Right kidney (tissue), 9 donors: ENCODE results near the gene UGT3A1.
"Not testable (repeated sequence)": the region's sequence is repeated elsewhere in the genome, so short reads cannot be mapped to it uniquely, and the experiment has no call there.

ENCODE experiments used
- DNase-seq: peaks from one replicate; pipeline ENCODE4 v3.0.0-alpha.2; 2016
- long read RNA-seq, 8 donors: transcript quantifications; one replicate each; lab custom pipeline, GENCODE V29; 2026

Gene UGT3A1, protein sequence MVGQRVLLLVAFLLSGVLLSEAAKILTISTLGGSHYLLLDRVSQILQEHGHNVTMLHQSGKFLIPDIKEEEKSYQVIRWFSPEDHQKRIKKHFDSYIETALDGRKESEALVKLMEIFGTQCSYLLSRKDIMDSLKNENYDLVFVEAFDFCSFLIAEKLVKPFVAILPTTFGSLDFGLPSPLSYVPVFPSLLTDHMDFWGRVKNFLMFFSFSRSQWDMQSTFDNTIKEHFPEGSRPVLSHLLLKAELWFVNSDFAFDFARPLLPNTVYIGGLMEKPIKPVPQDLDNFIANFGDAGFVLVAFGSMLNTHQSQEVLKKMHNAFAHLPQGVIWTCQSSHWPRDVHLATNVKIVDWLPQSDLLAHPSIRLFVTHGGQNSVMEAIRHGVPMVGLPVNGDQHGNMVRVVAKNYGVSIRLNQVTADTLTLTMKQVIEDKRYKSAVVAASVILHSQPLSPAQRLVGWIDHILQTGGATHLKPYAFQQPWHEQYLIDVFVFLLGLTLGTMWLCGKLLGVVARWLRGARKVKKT
- long read RNA-seq, donor 1, full-length matches to known transcripts: 7 of 34 reads
- long read RNA-seq, donor 1, partial matches to known transcripts: 27 of 34 reads
- long read RNA-seq, donor 1, other reads (novel, unspliced or antisense): 0 of 34 reads
- long read RNA-seq, donor 2, full-length matches to known transcripts: 8 of 29 reads
- long read RNA-seq, donor 2, partial matches to known transcripts: 21 of 29 reads
- long read RNA-seq, donor 2, other reads (novel, unspliced or antisense): 0 of 29 reads
- long read RNA-seq, donor 3, full-length matches to known transcripts: 9 of 20 reads
- long read RNA-seq, donor 3, partial matches to known transcripts: 11 of 20 reads
- long read RNA-seq, donor 3, other reads (novel, unspliced or antisense): 0 of 20 reads
- long read RNA-seq, donor 4, full-length matches to known transcripts: 8 of 23 reads
- long read RNA-seq, donor 4, partial matches to known transcripts: 15 of 23 reads
- long read RNA-seq, donor 4, other reads (novel, unspliced or antisense): 0 of 23 reads
- long read RNA-seq, donor 5, full-length matches to known transcripts: 24 of 44 reads
- long read RNA-seq, donor 5, partial matches to known transcripts: 20 of 44 reads
- long read RNA-seq, donor 5, other reads (novel, unspliced or antisense): 0 of 44 reads
- long read RNA-seq, donor 6, full-length matches to known transcripts: 14 of 52 reads
- long read RNA-seq, donor 6, partial matches to known transcripts: 38 of 52 reads
- long read RNA-seq, donor 6, other reads (novel, unspliced or antisense): 0 of 52 reads
- long read RNA-seq, donor 7, full-length matches to known transcripts: 17 of 86 reads
- long read RNA-seq, donor 7, partial matches to known transcripts: 69 of 86 reads
- long read RNA-seq, donor 7, other reads (novel, unspliced or antisense): 0 of 86 reads
- long read RNA-seq, donor 8, full-length matches to known transcripts: 15 of 38 reads
- long read RNA-seq, donor 8, partial matches to known transcripts: 23 of 38 reads
- long read RNA-seq, donor 8, other reads (novel, unspliced or antisense): 0 of 38 reads

DNA sequence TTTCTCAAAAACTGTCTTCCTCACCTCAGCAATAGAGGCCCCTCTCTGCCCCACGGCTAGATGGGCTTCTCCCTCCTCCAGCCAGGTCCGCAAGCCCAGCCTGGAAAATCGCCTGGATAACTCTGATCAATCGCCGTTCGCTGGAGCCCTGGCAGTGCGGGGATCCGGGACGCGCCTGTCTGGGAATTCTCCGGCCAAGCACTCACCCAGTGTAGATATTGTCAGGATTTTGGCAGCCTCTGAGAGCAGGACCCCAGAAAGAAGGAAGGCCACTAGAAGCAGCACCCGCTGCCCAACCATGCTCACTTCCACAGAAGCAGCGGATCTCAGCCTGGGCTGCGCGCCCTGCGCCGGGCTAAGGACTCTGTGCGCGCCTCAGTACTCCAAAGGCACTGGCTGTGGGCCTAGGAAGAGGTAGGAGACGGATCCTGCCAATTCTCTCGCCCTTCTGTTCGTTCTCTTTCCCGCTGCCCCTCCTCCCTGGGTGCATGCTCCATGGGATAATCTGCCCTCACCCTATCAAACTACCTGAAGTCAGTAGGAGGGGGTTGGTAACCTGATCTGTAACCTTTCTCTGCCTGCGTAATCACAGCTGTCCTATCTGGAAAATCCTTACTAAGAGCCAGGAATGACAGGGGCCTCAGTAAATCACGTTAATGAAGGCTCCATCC is at the start of gene UGT3A1:
Gene UGT3A1 (minus strand): TSS at position 450 of the 671 bp plus-strand sequence. CDS start 150 bp downstream, at position 300.
- peak; percentile 72 for DNase-seq

DNA sequence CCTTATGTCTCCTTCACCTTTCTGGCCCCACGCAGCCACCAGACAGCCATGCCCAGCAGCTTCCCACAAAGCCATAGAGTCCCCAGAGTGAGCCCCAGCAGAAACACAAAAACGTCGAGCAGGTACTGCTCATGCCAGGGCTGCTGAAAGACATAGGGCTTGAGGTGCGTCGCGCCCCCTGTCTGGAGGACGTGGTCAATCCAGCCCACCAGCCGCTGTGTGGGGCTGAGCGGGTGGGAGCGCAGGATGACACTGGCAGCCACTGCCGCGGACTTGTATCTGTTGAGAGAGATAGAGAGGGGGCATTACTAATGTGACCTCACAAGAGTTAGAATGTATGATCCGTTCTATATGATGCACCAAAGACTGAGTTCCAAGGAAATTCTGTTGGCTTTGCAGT is 44.5 kb upstream of the UGT3A1 start:
- no peak for DNase-seq

DNA sequence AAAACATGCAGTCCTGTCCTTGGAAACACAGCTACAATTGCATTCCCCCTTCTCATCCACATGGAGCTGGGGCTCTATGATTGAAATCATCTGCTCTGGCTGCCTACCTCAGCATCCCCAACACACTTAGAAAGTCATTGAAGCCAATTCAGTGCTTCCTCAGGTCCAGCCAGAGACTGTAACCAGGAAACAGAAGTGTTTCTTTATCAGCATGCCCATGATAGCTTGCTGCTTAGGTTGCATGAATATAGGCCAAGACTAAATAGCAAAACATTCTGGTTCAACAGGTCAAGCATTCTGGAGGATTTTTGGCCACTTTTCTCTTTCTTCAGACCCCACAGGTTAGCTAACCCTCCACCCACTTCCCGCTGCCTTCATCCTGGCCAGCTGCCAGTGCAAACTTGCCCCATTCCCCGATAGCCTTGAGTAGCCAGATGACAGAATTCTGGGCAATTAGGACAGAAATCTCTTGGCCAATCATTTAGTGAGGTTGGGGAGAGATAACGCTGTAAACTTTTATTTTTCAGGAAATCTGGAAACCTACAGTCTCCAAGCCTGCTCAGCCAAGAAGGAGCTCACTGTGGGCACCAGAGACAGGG is 43.4 kb upstream of the UGT3A1 start:
- not testable (repeated sequence) for DNase-seq

DNA sequence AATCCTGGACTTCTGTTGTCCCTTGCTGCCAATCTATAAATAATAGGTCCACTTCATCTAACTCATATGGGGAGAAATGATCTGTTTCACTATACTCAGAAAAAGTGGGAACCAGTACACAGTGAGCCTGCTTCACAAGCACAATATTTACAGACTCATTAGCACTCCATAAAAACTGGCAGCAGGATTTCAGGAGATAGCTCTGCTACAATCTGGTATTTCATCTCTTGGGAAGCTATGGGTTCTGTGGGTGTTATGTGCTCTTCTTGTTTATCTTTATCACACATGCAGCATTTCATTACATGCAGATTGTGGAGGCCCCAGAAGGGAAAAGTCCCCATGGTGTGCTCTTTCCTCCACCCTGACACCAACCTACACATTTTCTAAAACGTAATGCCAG is 42.3 kb upstream of the UGT3A1 start:
- no peak for DNase-seq

DNA sequence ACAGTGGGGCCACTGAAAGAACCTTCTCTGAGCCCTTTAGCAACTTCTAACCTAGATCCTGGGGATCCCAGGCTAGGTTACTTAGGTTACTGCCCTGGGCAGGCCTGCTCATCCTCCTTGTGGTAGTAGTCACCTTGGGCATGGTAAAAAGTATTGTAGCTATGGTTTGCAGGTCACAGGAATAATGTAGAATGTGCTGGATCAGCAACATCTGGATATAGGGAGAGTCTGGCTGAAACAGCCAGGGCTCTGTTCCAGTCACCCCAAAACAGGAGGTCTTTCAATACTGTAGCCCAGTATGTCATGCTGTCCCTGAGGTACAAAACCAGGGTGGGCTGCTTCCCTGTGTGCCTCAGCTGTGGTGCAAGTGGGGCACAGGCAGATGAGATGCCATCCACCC is 41.9 kb upstream of the UGT3A1 start:
- DNase-seq: no peak

DNA sequence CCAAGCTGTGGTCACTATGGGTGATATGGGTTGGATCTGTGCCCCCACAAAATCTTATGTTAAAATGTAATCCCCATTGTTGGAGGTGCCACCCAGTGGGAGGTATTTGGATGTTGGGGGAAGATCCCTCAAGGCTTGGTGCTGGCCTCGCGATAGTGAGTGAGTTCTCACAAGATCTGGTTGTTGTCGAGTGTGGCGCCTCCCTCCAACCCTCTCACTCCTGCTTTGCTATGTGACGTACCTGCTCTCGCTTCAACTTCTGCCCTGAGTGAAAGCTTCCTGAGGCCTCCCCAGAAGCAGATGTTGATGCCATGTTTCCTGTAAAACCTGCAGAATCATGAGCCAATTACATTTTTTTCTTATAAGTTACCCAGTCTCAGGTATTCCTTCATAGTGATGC is 40.0 kb upstream of the UGT3A1 start:
- DNase-seq: no peak

DNA sequence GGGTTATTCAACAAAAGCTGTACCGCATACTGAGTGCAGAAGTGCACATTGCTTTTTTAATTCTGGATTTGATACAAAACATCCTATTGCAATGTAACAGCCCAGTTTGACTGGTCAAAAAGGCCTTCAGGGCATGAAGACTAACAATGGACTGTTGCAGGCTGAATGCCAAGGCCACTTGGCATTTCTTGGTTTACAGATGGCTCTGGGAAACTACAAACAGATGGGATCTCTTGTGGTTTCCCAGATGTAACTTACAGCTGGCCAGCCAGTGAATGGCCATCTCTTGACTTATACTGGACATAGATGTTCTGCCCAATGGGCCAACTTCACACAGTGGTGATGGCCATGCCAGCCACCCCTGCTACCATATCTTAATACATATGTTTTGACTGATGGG is 38.7 kb upstream of the UGT3A1 start:
- DNase-seq: no peak

DNA sequence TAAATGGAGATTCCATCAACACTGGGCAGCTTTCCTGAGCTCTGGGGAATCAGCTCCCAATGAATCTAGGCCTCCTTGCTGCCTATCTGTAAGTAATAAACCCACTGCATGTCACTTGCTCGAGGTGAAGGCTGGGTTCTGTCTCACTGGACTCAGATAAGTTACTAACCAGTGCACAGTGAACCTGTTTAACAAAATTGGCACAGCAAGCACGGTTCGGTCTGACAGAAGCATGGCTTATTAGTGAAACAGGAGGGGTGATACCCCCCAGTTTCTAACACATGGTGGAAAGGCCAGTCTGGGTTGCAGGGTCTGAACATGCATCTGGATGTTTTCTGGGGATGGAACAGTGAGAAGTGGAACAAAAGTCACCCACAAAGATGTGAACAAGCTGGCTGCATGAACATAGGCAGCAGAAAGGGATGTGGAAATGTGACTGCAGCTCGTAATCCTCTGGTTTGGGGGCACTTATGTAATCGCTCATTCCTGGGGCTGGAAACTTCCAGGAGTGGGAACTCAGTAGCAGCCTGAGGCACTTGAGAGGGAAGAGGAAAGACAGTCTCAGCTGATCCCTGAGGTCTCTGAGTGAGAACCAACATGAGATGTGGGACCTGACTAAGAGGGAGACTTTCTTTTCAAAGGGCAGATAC is 37.8 kb upstream of the UGT3A1 start:
- DNase-seq: no peak

DNA sequence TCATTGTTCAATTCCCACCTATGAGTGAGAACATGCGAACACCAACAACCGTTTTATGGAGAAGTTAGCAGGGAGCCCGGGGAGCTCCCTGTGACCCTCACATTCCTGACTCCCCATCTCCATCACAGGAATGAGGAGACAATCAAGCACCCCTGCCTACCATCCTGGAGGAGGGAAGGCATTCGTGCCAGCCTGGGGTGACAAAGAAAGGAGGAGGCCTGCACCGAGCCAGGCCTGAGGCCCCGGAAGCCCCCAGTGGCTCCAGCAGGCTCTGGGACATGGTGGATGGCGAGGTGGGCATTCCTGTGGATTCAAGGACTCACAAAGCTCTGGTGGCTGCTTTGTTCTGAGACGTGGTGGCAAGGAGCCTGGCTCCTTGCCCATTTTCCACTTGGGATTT is 36.5 kb upstream of the UGT3A1 start:
- DNase-seq: no peak

DNA sequence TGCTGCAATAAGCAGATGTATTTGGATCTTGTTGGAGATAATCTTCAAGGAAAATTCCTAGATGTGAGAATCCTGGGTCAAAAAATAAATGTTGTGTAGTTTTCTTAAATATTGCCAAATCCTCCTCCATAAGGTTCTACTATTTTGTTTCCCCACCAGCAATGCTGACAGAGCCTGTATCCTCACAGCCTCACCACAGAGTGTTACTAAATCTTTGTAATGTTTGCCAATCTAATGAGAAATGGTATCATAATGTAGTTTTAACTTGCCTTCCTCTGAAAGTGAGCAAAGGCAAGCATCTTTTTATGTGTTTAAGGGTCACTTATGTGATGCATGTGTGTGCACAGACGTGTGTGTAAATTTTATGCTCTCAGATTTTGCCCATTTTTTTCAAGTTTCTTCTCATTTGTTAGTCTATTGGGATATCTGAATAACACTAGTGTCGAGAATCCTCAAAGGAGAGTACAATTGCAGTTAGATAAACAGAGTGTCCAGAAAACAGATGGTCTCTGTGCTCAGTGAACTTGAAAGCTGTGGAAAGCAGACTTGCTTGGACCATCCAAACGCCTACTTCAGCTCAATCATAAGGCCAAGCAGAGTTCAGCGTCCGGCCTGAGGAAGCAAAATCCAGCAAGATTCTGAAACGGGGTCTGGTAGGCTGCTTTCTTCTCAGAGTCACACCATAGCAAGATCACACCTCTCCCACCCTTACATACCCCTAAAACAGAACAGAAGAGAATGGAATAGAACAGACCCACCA is 35.7 kb upstream of the UGT3A1 start:
- DNase-seq: no peak

DNA sequence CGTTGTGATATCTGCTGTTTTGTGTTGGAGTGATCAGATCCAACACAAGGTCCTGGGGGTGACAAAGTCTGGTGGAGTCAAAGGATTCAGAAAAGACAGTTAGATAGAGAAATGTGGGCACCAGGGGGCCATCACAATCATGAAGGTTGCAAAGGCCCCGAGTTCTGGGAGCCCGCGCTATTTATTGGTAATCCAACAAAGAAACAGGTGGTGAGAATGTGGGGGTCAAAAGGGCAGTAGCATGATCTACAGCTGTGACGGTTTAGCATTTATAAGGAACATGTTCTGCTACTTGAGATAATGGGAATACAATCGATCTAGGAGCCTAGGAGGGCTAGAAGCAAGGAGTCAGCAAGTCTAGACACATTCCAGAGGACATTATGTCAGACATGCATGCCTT is 31.1 kb upstream of the UGT3A1 start:
- DNase-seq: not testable (repeated sequence)

DNA sequence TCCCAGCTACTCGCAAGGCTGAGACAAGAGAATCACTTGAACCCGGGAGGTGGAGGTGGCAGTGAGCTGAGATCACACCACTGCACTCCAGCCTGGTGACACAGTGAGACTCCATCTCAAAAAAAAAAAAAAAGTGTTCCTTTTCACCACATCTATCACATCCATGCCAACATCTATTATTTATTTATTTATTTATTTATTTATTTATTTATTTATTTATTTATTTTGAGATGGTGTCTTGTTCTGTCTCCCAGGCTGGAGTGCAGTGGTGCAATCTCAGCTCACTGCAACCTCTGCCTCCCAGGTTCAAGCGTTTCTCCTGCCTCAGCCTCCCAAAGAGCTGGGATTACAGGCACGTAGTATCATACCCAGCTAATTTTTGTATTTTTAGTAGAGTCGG is 28.4 kb upstream of the UGT3A1 start:
- not testable (repeated sequence) for DNase-seq

DNA sequence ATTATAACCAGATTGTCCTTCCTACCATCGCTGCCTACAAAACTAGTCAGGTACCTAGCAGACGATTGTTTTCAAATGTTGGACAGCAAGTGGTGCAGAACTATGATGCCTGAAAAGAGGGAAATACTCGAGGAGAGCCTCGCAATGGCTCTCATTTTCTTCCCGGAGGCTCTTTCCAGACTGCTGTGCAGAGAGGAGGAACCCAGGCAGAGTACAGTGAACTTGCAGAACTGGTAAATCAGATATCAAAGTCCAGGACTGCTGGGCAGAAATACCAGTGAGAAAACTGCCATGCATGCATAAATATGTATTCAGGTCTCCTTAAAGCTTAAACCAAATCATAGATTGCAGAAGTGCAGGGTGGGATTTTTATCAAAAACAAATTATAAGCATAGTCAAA is 26.4 kb upstream of the UGT3A1 start:
- no peak for DNase-seq

DNA sequence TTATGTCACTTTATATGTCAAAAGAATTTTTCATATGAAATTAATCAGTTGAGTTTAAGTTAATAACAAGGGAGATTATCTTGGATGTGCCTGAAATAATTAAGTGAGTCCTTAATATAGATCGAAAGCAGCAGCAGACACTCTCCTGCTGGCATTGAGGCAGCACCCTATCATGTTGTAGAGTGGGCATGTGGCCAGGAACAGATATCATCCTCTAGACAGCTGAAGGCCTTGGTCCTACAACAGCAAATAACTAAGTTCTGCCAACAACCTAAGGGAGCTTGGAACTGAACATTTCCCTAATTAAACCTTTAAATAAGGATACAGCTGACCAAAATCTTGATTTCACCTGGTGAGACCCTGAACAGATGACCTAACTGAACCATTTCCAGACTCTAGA is 25.8 kb upstream of the UGT3A1 start:
- DNase-seq: no peak

DNA sequence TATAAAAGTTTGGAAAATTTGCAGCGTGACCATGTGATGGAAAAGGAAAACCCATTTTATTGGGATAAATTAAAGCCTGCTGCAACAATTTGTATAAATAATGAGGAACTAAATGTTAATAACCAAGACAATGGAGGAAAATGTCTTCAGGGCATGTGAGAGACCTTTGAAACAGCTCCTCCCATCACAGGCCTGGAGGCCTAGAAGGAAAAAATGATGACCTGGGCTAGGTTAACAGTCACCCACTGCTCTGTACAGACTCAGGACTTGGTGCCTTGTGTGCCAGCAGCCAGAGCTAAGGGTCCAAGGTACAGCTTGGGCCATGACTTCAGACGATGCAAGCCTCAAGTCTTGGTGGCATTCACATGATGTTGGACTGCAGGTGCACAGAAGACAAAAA is 22.0 kb upstream of the UGT3A1 start:
- DNase-seq: no peak

DNA sequence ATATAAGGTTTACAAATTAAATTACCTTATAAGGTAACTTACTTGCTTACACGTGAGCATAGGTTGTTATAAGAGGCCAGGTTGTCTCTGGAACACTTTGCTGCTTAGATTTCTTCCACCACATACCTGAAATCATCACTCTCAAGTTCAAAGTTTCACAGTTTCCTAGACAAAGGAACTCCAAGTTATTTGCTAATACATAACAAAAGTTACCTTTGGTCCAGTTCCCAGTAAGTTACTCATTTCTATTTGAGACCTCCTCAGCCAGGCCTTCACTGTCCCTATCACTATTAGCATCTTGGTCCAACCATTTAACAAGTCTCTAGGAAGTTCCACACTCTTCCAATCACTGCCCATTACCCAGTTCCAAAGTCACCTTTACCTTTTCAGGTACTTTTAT is 18.5 kb upstream of the UGT3A1 start:
- no peak for DNase-seq

DNA sequence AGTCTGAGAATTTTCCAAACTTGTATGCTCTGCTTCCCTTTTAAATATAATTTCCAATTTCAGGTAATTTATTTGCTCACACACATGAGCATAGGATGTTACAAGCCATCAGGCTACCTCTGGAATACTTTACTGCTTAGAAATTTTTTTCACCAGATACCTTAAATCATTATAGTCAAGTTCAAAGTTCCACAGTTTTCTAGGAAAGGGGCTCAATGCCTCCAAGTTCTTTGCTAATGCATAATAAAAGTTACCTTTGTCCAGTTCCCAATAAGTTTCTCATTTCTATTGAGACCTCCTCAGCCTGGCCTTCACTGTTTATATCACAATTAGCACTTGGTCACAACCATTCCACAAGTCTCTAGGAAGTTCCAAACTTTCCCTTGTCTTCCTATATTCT is 16.2 kb upstream of the UGT3A1 start:
- DNase-seq: no peak

DNA sequence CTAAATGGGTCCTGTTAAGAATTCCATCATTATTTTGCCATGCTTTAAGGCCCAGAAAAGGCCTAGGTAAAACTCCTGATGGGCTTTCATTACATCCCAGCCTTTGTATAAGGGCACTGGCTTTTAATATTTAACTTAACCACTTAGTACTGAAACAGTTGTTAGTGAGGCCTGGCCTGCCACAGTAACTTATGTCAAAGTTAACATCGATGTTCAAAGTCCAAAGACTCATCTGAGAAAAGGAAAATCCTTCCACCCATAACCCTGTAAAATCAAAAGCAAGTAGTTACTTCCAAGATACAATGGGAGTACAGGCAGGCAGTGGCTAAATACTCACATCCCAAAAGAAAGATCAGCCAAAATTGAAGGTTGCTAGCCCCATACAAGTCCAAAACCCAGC is 15.0 kb upstream of the UGT3A1 start:
- no peak for DNase-seq

DNA sequence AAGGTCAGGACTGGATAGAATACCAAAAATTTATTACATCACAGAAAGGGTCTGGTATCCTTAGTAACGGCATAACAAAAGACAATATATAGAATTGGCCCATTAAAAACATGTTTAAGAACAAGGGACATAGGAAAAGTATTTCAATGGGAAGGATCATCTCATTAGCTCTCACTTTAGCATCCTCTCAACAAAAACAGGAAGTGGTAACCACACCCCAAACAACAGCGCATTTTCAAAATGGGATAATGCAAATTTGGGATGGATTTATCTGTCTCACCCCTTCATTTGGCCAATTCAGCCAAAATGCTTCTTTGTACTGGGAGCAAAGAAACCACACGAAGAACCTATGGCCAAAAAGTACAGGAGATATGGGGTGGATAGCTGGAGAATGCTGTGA is 9.8 kb upstream of the UGT3A1 start:
- no peak for DNase-seq

DNA sequence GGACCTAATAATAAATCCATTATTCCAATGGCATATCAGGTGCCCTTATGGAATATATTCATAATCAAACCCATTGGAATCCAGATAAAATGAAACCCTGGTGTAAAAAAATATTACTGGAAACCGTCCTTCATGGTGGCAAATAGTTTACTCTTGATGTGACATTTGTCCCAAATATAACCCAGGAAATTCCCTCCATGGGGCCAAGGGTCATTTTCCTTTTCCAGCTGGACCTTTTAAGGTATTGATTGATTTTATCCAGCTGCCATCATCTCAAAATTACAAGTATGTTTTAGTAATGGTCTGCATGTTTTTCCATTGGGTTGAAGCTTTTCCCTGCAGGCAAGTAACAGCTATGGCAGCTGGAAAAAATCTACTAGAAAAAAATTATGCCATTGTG is 8.4 kb upstream of the UGT3A1 start:
- DNase-seq: no peak
